A549 treated with CORT108297 at 1 μM for 4 hours (cell line): Measurements from ENCODE around the gene GPR101. TPM values are rescaled to one million over a fixed set of nuclear protein-coding genes. Genes with fewer than 3 reads are reported as not detected.

ENCODE experiments used
- total RNA-seq: library from RNA; stranded (reverse); fragments of 200-300 nt; extraction: Qiagen RNA extraction; gene quantifications from 5 replicates; pipeline ENCODE4 v1.2.3, GENCODE V29; 2022

GPR101 gene, protein sequence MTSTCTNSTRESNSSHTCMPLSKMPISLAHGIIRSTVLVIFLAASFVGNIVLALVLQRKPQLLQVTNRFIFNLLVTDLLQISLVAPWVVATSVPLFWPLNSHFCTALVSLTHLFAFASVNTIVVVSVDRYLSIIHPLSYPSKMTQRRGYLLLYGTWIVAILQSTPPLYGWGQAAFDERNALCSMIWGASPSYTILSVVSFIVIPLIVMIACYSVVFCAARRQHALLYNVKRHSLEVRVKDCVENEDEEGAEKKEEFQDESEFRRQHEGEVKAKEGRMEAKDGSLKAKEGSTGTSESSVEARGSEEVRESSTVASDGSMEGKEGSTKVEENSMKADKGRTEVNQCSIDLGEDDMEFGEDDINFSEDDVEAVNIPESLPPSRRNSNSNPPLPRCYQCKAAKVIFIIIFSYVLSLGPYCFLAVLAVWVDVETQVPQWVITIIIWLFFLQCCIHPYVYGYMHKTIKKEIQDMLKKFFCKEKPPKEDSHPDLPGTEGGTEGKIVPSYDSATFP
- total RNA-seq: not detected in 5 replicates

DNA sequence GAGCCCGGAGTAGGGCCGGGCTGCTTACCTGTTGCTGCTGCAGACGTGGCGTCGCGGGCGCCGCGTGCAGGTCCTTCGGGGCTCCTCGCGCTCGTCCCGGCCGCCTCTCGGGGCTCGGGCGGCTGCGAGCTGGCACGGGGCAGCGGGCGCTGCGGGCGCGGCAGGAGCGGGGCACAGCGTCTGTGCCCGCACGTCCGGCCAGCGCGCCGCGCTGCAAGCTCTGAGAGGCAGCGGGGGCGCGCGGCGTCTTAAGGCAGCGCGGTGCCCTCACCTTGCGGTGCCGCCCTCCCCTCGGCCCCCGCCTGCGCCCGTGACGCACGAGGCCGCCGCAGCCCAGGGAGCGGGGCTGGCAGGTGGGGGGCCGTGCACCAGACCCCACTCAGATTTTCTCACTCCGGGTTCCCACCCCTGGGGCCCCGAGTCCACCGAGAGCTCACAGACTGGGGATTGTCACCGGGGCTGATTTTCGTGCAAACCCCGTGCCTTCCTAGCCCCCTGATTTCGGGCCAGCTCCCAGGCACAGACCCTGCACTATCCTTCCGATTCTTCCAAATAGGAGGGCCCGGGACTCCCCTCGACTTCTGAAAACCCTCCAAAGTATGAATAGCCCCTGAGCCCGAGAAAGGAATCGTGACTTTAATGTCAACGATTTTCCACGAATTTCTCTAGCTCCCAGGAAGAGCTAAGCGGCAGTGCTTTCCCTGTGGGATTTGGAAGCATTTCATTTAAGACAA lies at the start of gene GPR101:
Gene GPR101 (minus strand): TSS at position 222 of the 734 bp plus-strand sequence. CDS start 2,321 bp downstream, outside the sequence.

Other genes starting within 250 kb of the GPR101 start
- gene RBMX, start 153.3 kb downstream of the GPR101 start, total RNA-seq: 204 to 286 TPM (median 217 TPM) in 5 replicates